Measurements from ENCODE around the gene PNPLA1. TPM values are rescaled to one million over a fixed set of nuclear protein-coding genes. Genes with fewer than 3 reads are reported as not detected.
A peak's percentile ranks its signal among the peaks of the same experiment; 100 is the strongest.

The PNPLA1 gene
- total and polyA plus RNA-seq, 10 of the 15 experiments (the other 5 are each of a cell fraction or from before 2014, with no cell fraction given): 0.04 TPM; not detected in 9

DNA sequence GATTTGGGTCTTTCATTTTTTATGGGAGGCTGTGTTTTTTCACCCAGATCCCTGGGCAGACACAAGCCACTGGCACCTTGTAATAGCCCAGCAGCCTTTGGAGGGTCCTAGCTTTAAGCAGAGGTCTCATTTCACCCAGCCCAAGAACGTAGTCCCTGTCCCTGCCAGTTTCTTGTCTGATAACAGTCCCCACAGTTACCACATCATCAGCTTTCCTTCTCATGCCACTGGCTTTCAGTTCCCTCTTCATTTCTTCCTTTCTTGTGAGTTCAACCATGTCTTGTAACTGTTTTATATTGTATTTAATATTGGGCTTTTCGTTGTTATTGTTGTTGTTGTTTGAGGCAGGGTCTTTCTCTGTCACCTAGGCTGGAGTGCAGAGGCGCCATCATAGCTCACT is 10.6 kb downstream of the PNPLA1 start:
- RAD21 ChIA-PET (ENCODE audit: unreplicated experiment): interaction anchor here (1.1 kb wide), 1 partner anchor 85 kb away, joined by 3 read pairs; no protein-coding TSS in a partner anchor
- in situ Hi-C loops (cut with MboI): no loop called here
- SMC1A ChIA-PET (ENCODE audit: uncharacterized antibody, unreplicated experiment): interaction anchor here (0.6 to 1.6 kb wide), 6 partner anchors 12 to 78 kb away, joined by 3 to 5 read pairs (median 3); no protein-coding TSS in a partner anchor
- CTCF ChIA-PET: interaction anchor here (0.7 to 2.5 kb wide), 7 partner anchors 8 to 206 kb away, joined by 3 to 9 read pairs (median 4); no protein-coding TSS in a partner anchor
- intact Hi-C loops (cut with micrococcal nuclease; ENCODE audit: unreplicated experiment): no loop called here
- ATAC-seq (peak; percentile 77), DNase-seq (ENCODE audit: low read depth, low spot score) (no peak), FAIRE-seq (no peak)
- POLR2A ChIA-PET: no interaction called here
- H3K9ac ChIP-seq (ENCODE audit: control insufficient read depth, insufficient read depth, low read length): no peak overlapping the region
- no peaks in the 10 kb centered on the region for H3K36me3 ChIP-seq (ENCODE audit: control insufficient read depth in 2 of 2, insufficient read depth in 2 of 2, low read length in 1 of 2)
- no peaks in the 10 kb centered on the region for H3K79me2 ChIP-seq (ENCODE audit: control insufficient read depth, insufficient read depth, low read length)
- H3K4me1 ChIP-seq (ENCODE audit: control insufficient read depth, insufficient read depth, low read length): peaks cover 4% of the 10 kb centered on the region; the same call in 1 of the 2 replicates
- no peaks in the 10 kb centered on the region for H4K20me1 ChIP-seq (ENCODE audit: control insufficient read depth, insufficient read depth)
- BruUV-seq (replicated peaks): no TSS peak
- WGBS (ENCODE audit: insufficient coverage, insufficient replicate concordance, low lambda C conversion rate, missing lambda C conversion rate): 28% methylated on average over 3 of the region's 3 CpGs
- no peak overlapping the region for H3K4me3 ChIP-seq
- H3K4me2 ChIP-seq (ENCODE audit: control insufficient read depth, insufficient read depth): peak overlapping the region; percentile 32; the same call in 1 of the 2 replicates
- H2AFZ ChIP-seq (ENCODE audit: control insufficient read depth, low read depth, low read length): no peak overlapping the region
- peaks cover 0 to 14% of the 10 kb centered on the region in 2 experiments for H3K27me3 ChIP-seq (replicated peaks in 1 of 2; ENCODE audit: control insufficient read depth in 2 of 2, insufficient read depth in 2 of 2, low read length in 1 of 2)
- H3K27ac ChIP-seq (ENCODE audit: control insufficient read depth, insufficient read depth): no peak overlapping the region
- H3K9me3 ChIP-seq (replicated peaks; ENCODE audit: control insufficient read depth, insufficient read depth, low read length): no peaks in the 10 kb centered on the region
- peak; percentile 55 for TF ChIP-seq RUNX3 (IDR thresholded peaks at IDR 0.05; ENCODE audit: low read length)
- no peak for TF ChIP-seq ESRRA (IDR thresholded peaks at IDR 0.05; ENCODE audit: low read length)
- TF ChIP-seq CBX3 (IDR thresholded peaks at IDR 0.05; ENCODE audit: borderline replicate concordance, low read depth): no peak
- TF ChIP-seq, protein P1, sequence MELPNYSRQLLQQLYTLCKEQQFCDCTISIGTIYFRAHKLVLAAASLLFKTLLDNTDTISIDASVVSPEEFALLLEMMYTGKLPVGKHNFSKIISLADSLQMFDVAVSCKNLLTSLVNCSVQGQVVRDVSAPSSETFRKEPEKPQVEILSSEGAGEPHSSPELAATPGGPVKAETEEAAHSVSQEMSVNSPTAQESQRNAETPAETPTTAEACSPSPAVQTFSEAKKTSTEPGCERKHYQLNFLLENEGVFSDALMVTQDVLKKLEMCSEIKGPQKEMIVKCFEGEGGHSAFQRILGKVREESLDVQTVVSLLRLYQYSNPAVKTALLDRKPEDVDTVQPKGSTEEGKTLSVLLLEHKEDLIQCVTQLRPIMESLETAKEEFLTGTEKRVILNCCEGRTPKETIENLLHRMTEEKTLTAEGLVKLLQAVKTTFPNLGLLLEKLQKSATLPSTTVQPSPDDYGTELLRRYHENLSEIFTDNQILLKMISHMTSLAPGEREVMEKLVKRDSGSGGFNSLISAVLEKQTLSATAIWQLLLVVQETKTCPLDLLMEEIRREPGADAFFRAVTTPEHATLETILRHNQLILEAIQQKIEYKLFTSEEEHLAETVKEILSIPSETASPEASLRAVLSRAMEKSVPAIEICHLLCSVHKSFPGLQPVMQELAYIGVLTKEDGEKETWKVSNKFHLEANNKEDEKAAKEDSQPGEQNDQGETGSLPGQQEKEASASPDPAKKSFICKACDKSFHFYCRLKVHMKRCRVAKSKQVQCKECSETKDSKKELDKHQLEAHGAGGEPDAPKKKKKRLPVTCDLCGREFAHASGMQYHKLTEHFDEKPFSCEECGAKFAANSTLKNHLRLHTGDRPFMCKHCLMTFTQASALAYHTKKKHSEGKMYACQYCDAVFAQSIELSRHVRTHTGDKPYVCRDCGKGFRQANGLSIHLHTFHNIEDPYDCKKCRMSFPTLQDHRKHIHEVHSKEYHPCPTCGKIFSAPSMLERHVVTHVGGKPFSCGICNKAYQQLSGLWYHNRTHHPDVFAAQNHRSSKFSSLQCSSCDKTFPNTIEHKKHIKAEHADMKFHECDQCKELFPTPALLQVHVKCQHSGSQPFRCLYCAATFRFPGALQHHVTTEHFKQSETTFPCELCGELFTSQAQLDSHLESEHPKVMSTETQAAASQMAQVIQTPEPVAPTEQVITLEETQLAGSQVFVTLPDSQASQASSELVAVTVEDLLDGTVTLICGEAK (IDR thresholded peaks at IDR 0.05; ENCODE audit: borderline replicate concordance): no peak
- TF ChIP-seq RAD51 (IDR thresholded peaks at IDR 0.05): no peak
- no peak for TF ChIP-seq BACH1 (IDR thresholded peaks at IDR 0.05; ENCODE audit: borderline replicate concordance)
- no peak for TF ChIP-seq MEF2A (IDR thresholded peaks at IDR 0.05; ENCODE audit: insufficient read depth, low read depth, low read length)
- TF ChIP-seq YBX1 (IDR thresholded peaks at IDR 0.05): no peak
- TF ChIP-seq IRF4 (IDR thresholded peaks at IDR 0.05; ENCODE audit: low read depth, low read length): peak; percentile 40; the same call in 1 of the 2 replicates
- TF ChIP-seq EP300 (IDR thresholded peaks at IDR 0.05; ENCODE audit: borderline replicate concordance in 1 of 2, control insufficient read depth in 1 of 2, low read depth in 2 of 2, low read length in 2 of 2): 0 out of 4 replicates have a peak, but pooled peaks of 1 of the 2 experiments have one; percentile 24
- no peak for TF ChIP-seq POLR2A (IDR thresholded peaks at IDR 0.05; ENCODE audit: low read depth, low read length)
- TF ChIP-seq BMI1 (IDR thresholded peaks at IDR 0.05; ENCODE audit: borderline replicate concordance): no peak
- TF ChIP-seq, protein P2, sequence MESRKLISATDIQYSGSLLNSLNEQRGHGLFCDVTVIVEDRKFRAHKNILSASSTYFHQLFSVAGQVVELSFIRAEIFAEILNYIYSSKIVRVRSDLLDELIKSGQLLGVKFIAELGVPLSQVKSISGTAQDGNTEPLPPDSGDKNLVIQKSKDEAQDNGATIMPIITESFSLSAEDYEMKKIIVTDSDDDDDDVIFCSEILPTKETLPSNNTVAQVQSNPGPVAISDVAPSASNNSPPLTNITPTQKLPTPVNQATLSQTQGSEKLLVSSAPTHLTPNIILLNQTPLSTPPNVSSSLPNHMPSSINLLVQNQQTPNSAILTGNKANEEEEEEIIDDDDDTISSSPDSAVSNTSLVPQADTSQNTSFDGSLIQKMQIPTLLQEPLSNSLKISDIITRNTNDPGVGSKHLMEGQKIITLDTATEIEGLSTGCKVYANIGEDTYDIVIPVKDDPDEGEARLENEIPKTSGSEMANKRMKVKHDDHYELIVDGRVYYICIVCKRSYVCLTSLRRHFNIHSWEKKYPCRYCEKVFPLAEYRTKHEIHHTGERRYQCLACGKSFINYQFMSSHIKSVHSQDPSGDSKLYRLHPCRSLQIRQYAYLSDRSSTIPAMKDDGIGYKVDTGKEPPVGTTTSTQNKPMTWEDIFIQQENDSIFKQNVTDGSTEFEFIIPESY (IDR thresholded peaks at IDR 0.05): no peak
- no peak for TF ChIP-seq BHLHE40 (IDR thresholded peaks at IDR 0.05; ENCODE audit: borderline replicate concordance in 1 of 2, low read depth in 2 of 2, low read length in 1 of 2)
- TF ChIP-seq MTA2 (IDR thresholded peaks at IDR 0.05; ENCODE audit: low read depth): peak; percentile 32; the same call in 1 of the 2 replicates
- TF ChIP-seq DPF2 (IDR thresholded peaks at IDR 0.05): 0 out of 2 replicates have a peak, but pooled peaks have one; percentile 39
- TF ChIP-seq CBX5 (IDR thresholded peaks at IDR 0.05; ENCODE audit: low read depth): no peak
- TF ChIP-seq YY1 (IDR thresholded peaks at IDR 0.05; ENCODE audit: low read depth, low read length): no peak
- TF ChIP-seq MXI1 (IDR thresholded peaks at IDR 0.05; ENCODE audit: low read depth, low read length): no peak
- TF ChIP-seq TCF3 (IDR thresholded peaks at IDR 0.05; ENCODE audit: borderline replicate concordance, insufficient read depth, low read depth, low read length): no peak
- TF ChIP-seq SPI1 (IDR thresholded peaks at IDR 0.05; ENCODE audit: borderline replicate concordance, insufficient read depth, low read depth, low read length): peak; percentile 84; the same call in 1 of the 2 replicates
